HG02588 (cell line): ENCODE results near the gene SERPINA6.
"Not testable (repeated sequence)": the region's sequence is repeated elsewhere in the genome, so short reads cannot be mapped to it uniquely, and the experiment has no call there.

Experiments
- ATAC-seq: cut with Tn5 transposase; IDR thresholded peaks from one replicate; pipeline ENCODE4 v1.9.1; 2021; ENCODE audit warnings: mild to moderate bottlenecking, moderate library complexity; ENCODE audit not compliant: unreplicated experiment

The SERPINA6 gene

DNA sequence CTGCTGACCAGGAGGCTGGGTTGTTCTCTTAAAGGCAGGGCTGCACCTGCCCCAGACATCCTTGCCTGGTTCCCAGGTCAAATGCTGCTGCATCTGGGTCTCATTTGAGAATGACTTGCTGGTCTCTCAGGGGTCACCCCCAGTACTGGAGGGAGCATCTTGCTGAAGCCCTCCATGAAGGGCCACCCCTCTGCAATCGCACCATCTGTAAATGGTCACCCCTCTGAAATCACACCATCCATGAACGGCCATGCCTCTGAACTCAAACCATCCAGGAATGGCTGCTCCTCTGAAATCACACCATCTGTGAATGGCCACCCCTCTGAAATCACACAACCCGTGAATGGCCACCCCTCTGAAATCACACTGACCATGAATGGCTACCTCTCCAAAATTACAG, 7.3 kb upstream of the SERPINA6 start:
- ATAC-seq = no peak

DNA sequence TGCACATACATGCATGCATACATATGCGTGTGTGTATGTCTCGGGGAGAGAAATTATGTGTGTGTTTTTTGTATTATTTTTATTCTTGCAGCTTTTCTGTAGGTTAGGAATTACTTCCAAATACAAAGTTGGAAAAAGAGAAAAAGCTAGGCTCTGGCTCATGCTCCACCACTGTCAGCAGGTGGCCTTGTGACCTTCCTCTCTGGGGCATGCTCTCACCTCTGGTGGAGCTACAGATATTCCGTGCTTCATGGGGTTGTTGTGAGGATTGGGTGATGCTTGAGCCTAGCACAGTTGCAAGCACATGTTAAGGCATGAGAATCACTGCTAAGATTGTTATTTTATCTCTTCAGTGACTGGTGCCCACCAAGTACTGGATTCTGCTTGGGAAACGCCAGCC, 6.7 kb upstream of the SERPINA6 start:
- no peak for ATAC-seq

DNA sequence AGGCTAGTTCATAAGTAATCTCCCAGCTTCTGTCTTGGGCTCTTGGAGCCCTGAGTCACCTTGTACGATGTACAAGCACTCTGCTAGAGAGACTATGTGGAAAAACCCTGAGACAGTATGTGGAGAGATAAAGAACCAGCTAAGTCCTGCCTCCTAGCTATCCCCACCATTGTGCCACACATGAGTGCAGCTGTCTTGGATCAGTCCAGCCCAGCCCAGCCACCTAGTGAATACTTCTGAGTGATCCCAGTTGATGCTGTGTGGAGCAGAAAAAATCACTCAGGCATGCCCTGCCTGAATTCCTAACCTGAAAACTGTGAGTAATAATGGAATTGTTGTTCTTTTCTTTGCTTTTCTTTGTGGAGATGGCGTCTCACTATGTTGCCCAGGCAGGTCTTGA, 5.1 kb upstream of the SERPINA6 start:
- ATAC-seq = no peak

DNA sequence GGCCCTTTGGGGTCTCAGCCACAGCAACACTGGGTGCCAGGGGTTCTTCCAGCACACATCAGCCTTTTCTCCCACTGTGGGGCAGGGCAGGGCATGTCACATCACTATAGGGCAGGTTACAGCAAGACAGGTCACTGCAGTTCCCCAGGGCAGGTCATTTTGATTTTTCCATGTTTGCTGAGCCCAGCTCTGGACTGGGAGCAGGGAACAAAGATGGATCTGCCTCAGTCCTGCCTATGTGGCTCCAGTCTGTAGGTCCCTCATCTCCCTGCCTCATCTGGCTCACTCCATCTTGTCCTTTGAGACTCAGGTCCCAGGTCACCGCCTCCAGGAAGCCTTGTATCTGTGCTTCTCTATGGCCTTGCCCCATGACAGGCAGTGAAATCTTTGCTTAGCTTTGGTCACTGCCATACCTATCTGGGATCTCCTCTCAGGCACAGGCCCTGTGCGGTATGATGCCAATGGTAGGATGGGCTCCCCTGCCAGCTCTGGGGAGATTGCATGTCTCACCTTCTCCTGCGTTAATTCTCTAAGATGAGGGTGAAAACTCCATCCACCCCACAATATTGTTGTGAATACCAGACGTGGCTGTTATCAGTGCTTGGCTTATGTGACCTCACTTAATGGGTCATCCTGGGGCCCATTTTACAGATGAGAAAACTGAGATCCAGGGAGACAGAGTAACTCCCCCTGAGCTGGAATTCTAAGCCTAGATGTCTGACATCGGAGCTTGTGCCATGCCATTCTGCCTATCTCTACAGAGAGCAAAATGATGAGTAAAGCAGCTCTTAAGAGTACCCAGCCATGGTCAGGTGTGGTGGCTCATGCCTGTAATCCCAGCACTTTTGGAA, 1.5 kb downstream of the SERPINA6 start:
- ATAC-seq = no peak

DNA sequence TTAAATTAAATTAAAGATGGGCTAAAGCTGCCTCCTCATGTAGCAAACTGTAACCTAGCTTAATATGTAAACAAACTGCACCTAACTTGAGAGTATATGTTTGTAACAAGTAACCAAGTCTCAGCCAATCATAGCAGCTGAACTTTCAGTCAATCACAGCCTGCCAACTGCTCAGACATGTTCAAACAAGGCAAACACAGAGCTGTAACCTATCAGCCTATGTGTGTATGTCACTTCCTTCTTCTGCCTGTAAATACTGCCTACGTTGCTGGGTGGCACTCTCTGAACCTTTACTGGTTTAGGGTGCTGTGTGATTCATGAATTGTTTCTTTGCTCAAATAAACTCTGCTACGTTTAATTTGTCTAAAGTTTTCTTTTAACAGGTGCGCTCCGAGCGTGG, 2.9 kb downstream of the SERPINA6 start:
- no peak for ATAC-seq

DNA sequence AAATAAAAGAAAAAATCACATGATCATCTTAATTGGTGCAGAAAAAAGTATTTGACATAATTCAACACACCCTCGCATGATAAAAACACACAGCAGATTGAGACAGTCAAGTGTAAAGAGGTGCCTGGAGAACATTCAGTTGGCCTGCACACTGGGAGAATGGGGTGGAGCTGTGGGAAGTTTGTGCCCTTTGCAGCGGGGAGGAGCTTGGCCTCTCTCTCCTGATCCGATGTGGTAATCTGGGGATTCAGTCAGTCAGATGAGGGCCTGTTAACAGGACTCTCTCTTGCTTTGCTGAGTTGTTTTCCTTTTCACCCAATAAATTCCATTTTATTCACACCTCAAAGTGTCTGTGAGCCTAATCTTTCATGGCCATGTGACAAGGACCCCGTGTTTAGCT, 5.9 kb downstream of the SERPINA6 start:
- no peak for ATAC-seq

DNA sequence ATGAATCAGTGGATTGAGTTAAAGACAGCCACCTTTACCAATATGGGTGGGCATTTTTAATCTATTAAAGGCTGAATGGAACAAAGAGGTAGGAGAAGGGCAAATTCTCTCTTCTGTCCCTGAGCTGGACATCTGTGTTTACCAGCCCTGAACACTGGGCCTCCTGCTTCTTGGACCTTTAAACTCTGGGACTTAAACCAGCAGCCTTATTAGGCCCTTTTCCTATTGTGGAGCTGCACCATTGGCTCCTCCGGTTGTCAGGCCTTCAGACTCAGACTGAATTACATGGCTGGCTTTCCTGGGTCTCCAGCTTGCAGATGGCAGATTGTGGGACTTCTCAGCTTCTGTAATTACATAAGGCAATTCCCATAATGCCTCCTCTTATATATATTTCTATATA, 6.4 kb downstream of the SERPINA6 start:
- ATAC-seq = no peak

DNA sequence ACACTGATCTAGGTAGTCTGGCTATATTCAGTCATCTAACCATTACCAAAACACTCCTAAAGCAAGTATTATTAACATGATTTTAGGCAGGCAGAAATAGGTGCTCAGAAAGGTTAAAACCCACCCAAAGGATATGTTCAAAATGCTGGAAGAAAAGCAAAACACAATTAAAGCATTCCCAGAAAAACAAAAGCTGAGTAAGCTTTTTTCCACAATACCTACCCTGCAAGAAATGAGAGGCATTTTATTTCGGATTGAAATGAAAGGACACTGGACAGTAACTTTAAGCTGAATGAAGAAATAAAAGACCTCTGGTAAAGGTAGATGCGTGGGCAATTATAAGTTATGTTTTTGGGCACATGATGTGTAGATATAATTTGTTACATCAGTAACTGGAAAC, 8.2 kb downstream of the SERPINA6 start:
- no peak for ATAC-seq

DNA sequence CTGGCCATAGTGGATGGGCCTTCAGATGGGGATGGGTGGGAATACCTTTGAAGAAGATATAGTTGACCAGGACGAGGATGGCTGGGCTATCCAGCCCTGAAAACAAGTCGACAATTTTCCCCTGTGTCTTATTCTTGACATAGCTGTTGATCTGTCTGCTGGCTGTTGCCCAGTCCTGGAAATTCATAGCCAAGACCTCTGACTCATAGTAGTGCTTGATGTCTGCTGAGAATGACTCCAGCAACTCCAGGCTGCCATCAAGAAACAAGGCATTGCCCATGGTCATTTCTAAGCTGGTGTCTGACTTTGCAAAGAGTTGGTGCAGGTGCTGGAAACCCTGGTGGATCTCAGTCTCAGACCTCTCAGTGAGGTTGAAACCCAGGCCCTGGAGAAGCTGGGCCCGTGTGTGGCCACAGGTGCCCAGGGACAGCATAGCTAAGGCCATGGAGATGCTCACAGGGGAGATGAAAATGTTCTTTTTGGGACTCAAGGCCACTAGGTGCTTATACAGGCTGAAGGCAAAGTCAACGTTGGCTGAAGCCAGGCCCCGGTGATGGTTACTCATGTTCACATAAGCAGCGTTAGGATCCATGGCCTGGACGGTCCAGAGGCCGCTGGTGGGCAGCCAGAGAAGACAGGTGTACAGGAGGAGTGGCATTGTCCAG, 9.0 kb downstream of the SERPINA6 start:
- ATAC-seq = no peak

DNA sequence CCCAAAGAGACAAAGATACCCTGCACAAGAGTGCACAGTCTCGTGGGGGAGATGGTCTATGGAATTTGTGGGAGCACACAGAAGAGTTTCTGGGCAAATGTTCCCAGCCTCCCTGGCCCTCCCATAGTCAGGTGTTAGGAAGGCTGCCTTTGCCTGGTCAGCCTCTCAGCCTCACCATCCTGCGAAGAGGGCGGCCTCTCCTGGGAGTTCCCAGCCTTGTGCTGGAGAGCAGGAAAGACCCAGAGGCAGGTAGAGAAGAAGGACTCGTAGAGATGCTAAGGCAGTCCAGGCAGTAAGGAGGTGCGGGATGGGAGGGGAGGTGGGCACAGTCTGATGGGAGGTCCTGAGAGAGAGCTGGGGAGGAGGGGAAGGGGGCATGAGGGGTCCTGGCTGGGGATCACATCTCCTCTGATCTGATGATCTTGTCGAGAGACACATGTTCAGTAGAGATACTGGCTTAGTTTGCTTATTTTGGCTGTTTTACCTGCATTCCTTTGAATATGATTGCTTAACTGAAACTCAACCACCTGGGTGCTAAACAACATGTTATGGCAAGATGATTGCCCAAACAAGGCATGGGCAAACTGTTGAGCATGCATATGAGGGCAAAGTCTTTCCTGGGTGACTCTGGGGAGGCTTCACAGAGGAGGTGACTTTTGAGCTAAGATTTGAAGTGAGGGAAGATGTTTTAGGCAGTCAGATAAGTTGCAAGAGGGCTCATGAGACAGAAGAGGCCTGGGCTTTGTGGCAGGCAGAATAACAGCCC, 10.5 kb downstream of the SERPINA6 start:
- no peak for ATAC-seq

DNA sequence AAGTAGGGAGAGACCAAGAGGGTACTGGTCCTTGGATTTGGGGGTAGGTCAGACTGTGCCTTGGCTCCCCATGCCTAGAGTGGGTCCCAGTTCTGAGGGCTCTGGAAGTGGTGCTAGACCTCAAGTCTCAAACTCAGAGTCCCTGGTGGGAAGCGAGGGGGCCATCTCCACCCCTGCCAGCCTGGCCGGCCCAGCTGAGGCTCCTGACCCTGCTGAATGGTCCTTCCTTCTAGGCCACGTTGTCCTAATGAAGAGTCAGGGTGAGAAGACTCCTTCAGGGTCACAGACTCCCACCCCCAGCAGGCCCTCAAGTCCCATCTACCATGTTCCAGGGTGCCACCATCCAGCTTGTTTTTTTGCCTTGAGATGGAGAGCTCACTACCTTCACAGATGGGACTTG, 12.9 kb downstream of the SERPINA6 start:
- ATAC-seq = no peak

DNA sequence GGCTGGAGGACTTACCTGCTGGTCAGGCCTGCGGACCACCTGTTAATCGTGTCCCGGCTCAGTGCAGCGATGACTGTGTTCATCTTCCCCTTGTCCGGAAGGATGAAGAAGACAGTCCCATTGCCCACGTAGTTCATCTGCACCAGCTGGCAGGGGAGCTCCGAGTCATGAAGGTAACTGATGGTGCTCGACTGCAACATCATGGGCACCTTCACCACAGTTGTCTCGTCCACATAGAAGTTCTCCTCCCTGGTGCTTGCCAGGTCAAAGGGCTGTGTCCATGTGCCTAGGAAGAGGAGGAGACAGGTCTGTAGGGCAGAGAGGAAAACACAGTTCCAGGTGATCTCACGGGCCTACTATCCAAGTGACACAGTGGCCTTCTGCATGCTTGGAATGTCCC, 13.4 kb downstream of the SERPINA6 start:
- ATAC-seq = no peak

DNA sequence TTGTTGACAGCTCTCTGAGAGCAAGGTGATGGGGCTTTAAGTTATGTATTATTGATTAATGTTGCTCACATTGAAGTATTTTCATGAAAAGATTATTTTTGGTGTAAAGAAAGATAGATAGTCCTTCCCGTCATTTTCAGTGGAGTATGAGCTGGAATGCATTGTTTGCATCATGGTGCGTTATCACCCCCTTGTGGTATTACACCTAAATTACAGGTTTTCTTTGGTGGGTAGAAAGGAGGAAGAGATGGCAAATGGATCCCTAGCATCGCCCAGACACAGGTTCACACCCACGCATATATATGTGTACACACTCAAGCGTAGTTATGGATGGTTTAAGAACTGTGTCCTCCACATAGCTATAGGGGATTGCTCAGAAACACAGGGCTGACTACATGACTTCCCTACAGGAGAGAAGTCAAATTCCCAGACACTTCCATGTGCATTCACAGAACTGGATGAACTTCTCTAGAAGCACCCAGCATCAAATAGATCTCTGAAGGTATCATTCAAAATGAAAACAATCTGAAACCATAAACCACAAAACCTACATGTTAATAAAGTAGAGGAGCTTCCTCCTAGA, 15.6 kb downstream of the SERPINA6 start:
- ATAC-seq = no peak

DNA sequence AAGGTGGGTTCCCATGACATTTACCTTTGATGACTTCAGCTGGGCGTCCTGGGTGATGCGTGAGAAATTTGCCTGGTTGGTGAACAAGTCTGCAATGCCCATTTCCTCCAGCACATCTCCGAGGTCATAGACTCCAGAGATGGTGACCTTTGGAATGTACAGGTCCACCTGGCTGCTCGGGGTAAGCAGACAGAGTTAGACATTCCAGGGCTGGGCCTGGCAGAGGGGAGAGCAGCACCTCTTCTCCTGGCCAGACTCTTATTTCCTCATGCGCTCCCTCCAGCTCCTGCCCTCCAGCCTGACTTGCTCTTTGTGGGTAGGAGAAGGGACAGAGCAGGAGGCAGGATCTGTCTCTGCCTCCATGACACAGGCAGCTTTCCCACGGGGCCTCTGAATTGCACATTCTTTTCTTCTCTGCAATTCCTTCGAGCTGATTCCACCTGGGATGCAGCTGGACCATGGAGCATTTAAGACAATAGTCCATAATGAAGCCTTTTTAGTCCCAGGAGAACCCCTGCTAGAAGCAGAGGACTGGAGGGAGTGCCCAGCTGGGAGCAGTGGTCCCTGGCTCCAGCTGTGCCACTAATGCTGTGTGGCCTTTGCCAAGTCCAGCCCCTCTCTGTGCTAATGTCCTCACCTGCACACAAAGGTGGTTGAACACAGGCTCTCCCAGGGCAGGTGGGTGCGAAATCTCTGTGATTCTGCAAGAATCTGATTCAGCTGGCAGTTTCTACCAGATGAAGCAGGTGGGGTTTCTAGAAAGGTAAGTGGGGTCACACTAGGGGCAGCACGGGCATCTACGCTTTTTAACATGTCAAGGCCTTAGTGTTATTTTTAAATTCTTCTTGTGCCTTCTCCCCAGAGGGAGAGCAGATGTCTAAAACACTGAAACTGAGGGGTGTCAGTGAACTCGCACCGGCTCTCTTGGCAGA, 16.8 kb downstream of the SERPINA6 start:
- no peak for ATAC-seq

DNA sequence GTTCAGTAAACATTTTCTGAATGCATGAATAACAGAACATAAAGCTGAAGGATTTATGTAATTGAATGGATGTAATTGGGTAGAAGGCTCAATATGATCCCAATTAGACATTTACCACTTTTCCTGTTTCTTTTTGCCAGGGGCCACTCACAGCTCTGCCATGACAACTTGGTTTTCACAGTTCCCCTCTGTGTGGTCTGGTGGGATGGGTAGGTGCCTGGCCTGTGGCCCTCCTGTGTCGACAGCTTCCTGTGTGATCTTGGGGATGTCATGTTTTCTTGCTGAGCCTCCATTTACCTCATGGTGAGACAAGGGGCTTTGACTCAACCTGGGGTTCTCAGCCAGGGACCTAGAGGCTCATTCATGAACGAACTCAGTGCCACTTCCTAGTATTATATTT, 17.5 kb downstream of the SERPINA6 start:
- no peak for ATAC-seq

DNA sequence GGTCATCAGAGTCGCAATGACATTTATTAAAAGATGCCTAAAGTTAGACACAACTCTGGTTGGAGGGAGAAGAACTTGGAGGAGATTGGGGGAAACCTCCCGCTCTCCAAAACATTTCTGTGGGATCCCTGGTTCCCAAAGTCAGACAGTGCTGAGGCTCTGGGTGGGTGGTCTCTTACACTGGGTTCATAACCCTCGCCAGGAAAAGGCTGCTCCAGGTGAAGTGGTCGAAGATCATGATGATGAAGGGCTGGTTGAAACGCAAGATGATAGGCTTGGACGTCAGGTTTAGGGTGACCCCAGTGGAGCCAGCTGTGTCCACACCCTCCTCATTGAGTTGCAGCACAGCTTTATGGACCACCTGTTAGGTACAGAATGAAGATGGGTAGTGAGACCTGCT, 18.9 kb downstream of the SERPINA6 start:
- no peak for ATAC-seq

DNA sequence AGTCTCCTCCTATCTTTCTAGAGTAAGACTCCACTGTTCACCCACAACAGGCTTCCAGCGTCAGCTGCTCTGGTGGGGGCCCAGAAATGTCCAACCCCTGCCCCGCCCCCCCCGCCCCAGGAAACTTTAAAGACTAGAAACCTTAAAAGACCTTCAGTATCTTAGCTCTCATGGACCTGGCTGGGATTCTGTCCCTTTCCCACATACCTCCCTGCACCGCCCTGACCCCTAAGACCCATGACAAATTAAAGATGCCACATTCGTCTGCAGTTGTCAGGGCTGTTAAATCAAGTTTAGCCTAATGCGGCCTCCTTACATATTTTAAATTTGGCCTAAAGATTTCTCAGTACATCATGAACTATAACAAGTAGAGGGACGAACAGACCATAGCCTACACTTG, 20.0 kb downstream of the SERPINA6 start:
- no peak for ATAC-seq

DNA sequence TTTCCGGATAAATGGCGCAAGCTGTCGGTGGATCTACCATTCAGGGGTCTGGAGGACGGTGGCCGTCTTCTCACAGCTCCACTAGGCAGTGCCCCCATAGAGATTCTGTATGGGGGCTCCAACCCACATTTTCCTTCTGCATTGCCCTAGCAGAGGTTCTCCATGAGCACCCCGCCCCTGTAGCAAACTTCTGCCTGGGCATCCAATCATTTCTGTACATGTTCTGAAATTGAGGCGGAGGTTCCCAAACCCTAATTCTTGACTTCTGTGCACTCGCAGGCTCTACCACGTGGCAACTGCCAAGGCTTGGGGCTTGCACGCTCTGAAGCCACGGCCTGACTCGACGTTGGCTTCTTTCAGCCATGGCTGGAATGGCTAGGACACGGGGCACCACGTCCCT, 25.0 kb downstream of the SERPINA6 start:
- no peak for ATAC-seq

DNA sequence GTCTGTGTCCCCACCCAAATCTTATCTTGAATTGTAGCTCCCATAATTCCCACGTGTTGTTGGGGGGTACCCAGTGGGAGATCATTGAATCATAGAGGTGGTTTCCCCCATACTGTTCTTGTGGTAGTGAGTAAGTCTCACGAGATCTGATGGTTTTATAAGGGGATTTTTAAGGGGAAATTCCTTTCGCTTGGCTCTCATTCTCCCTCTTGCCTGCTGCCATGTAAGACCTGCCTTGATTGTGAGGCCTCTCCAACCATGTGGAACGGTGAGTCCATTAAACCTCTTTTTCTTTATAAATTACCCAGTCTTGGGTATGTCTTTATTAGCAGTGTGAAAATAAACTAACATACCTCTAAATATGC, 27.0 kb downstream of the SERPINA6 start:
- not testable (repeated sequence) for ATAC-seq

DNA sequence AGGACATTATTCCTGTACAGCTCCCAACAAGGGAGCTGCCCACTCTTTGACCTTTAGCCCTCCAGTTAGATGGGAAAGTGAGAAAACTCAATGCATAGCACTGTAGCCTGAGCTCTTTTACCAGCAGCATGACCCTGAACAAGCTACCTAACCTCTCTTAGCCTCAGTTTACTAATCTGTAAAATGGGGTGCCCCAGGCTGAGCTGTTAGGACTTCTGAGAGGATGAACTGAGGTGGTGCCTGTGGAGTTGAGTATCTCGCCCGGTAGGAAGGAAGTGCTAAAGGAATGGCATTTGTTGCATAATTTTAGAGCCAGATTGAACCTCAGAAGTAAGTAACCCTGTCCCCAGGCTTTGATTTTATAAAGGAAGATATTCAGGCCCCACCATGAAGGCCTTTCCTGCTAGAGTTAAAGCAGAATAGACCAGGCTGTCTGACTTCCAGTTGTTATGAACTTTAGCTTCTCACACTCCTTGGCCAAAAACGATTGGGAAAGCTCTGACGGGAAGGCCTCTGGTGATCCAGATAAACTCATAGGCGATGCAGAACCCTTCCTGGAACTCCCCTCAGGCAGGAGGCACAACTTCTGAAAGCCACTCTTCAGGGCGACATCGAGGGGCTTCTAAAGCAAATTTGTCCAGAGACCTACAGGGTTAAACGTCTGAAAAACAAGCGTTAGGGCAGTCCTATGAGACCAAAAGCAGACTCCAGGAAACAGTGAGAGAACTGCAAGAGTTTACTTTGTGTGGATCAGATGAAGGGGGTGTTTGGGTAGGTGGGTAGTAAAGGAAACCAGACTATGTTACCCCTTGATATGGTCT, 27.6 kb downstream of the SERPINA6 start:
- ATAC-seq = no peak
